OCI-LY3 (cell line): ENCODE data around the gene CHST15.

Experiments used
- EZH2phosphoT487 ChIP-seq: fragments of 200-600 bp; shearing (Covaris generic); IDR thresholded peaks from 2 replicates; pipeline ENCODE4 v1.6.1; 2018; ENCODE audit warnings: antibody characterized with exemption, mixed run types, low read depth
- TF ChIP-seq, protein P1 (sequence below): fragments of 200-600, 300-600 bp; sonication (generic); IDR thresholded peaks from 2 replicates; pipeline ENCODE4 v1.5.1; 2014; ENCODE audit warnings: antibody characterized with exemption, low read length, low read depth

DNA sequence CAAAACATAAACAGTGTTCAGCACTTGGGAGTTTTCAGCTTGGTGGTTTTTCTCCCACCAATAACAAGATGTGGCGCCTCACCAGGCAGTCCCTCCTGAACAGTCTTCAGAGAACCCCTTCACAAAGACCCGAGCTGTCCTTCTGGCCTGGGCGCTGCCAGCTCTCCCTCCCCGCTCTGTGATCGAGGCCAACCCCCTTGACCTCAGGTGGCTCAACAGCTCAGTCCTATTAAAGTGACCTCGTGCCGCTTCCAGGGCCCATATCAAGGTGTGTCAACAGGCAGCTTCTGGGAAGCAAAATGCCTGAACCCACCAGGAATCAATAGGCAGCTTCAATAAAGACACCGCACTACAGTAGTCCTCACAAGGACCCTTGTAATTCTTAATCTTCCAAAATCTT is 63.3 kb downstream of the CHST15 start:
- TF ChIP-seq, protein P1, sequence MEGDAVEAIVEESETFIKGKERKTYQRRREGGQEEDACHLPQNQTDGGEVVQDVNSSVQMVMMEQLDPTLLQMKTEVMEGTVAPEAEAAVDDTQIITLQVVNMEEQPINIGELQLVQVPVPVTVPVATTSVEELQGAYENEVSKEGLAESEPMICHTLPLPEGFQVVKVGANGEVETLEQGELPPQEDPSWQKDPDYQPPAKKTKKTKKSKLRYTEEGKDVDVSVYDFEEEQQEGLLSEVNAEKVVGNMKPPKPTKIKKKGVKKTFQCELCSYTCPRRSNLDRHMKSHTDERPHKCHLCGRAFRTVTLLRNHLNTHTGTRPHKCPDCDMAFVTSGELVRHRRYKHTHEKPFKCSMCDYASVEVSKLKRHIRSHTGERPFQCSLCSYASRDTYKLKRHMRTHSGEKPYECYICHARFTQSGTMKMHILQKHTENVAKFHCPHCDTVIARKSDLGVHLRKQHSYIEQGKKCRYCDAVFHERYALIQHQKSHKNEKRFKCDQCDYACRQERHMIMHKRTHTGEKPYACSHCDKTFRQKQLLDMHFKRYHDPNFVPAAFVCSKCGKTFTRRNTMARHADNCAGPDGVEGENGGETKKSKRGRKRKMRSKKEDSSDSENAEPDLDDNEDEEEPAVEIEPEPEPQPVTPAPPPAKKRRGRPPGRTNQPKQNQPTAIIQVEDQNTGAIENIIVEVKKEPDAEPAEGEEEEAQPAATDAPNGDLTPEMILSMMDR: no peak
- no peak for TF ChIP-seq EZH2phosphoT487
